Activated T-cell treated with anti-CD3 and anti-CD28 coated beads, Interleukin-2, amount 50 U/mL, for 48 hours (primary cell): ENCODE data around the gene TBC1D22A.
A peak's percentile ranks its signal among the peaks of the same experiment; 100 is the strongest.

Source experiments
- DNase-seq, 2 experiments: peaks; one replicate each; pipeline ENCODE4 v3.0.0-alpha.2; 2020

Gene TBC1D22A

DNA sequence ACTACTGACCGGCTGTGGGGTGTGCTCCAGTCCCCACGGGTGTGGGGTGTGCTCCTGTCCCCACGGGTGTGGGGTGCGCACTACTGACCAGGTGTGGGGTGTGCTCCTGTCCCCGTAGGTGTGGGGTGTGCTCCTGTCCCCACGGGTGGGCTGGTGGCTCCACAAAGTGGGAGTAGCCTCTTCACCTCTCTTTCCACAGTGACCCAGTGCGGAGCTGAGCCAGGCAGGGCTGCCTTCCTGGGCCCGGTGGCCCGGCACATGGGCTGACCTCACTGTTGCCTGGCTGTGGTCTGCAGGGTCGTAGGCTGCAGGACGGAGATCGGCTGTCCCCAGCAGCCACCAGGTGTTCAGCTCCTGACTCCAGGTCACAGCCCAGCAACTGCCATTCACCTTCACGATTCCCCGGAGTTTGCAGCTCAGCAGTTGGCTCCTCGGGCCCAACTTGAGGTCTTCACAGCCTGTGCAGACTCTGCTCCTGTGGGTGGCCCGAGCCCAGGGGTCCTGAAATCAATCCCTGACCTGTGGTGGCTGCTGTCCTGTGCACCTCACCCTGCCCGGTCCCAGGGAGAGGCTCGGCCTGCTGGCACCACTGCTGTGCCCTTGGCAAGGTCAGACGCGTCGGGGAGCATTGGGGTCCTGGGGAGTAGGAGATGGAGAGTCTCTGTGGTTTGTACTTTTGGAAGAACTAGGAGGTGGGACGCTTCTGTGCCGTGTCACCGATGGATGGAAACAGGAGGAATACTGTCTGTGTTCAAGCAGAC is 414.3 kb downstream of the TBC1D22A start:
- DNase-seq: no peak

DNA sequence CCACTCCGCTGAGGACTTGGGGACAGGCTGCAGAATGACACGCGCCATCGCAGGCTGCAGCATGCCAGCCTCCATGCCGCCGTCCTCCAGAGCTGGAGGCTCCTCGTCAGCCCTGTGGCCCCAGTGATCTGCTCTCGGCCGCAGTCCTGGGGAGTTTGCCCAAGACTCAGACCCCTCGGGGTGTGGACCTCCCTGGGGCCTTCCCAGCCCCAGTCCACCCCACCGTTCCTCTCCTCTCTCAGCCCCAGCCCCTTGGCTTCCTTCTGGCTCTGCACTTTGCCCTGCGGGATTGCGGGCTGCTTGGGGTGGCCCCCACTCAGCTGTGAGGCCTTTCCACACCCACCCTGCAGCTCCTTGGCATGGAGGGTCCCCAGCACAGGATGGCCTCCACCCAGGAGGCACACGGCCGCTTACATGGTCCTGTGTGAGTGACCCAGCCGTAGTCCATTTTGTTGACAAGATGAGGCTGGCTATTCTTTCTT is 414.9 kb downstream of the TBC1D22A start:
- DNase-seq: no peak

DNA sequence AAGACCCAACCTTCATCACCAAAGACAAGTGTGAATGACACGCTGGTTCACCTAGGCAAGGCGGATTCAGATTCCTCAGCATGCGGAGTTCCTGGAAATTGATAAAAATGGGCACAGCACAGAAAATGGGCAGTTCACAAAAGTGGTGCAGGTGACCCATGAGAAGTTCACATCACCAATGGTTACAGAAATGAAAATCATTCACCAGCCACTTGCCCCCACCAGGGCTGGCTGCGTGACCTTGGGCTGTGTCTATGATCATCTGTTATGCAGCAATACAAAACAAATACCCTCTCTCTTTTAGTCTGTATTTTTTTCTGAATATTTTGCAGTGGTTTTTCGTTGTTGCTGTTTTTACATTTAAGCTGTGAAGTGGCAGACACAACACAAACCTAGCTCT is 415.9 kb downstream of the TBC1D22A start:
- DNase-seq: no peak

DNA sequence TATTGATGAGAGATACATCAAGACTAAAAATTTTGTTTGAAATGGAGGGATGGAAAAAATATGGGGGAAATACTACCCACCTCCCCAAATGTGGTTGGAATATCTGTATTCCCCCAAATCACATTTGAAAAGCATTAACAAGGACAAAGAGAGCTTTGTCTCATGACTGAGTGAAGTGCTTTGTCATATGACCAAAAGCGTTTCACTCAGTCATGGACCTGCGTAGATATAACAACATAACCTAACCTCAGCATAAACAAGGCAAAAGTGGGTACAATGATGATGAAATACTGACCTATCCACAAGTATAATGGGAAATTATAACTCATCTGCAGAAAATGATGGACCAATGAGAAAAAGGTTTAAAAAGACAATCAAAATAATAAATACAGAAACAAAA is 418.3 kb downstream of the TBC1D22A start:
- DNase-seq: no peak

DNA sequence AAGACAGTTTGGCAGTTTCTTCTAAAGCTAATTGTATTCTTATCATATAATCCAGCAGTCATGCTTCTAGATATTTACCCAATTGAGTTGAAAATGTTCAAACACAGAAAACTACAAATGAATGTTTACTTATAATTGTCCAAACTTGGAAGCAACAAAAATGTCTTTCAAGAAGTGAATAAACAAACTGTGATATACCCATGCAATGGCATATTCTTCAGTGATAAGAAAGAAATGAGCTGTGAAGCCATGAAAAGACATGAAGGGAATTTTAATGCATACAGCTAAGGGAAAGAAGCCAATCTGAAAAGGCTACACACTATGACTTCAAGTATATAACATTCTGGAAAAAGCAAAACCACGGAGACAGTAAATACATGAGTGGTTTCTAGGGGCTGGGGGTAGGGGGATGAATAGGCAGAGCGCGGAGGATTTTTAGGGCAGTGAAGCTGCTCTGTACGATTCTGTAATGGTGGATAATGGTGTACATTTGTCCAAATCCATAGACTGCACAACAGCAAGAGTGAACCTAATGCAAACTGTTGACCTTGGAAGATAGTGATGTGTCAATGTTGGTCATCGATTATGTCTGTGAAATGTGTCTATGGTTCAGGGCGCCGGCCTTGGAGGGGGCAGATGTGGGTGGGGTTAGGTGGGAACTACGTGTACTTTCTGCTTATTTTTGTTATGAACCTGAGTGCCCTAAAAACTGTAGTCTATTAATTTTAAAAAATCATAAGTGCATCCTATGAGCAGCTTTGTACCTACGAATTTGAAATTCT is 424.9 kb downstream of the TBC1D22A start:
- no peak for DNase-seq

DNA sequence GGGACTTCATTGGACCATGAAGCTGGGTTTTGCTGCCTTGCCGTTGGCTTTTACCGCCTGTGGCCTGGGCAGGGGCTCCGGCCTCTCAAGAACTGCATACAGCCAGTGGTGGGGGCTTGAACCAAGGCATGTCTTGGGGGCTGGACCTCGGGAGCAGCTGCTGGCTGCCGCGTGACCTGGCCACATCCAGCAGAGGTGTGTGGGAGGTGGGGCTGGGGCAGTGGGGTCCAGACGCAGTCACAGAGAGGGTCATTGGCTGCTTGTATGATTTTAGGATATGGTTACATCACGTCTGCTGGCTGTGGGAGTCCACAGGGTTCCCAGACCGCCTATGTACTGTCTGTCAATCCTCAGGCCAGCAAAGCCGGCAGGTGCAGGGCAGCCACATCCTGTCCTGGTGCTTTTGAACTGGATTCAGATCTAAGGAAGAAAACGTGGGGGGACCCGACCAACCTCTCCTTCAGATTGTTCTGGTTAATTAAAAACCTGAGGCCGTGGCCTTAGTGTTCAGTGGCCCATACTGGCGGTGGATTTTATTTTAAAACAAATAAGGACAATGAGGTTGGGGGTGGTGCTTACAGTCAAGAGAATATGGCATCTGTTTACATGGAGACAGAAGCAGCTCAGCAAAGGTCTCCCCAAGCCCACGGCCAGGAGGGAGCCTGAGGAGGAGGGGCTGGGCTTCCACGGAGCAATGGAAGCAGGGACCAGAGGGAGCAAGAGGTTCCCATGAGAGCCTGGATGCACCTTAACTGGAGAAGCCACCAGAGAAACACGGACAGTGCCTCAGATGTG is 426.0 kb downstream of the TBC1D22A start:
- DNase-seq: no peak

DNA sequence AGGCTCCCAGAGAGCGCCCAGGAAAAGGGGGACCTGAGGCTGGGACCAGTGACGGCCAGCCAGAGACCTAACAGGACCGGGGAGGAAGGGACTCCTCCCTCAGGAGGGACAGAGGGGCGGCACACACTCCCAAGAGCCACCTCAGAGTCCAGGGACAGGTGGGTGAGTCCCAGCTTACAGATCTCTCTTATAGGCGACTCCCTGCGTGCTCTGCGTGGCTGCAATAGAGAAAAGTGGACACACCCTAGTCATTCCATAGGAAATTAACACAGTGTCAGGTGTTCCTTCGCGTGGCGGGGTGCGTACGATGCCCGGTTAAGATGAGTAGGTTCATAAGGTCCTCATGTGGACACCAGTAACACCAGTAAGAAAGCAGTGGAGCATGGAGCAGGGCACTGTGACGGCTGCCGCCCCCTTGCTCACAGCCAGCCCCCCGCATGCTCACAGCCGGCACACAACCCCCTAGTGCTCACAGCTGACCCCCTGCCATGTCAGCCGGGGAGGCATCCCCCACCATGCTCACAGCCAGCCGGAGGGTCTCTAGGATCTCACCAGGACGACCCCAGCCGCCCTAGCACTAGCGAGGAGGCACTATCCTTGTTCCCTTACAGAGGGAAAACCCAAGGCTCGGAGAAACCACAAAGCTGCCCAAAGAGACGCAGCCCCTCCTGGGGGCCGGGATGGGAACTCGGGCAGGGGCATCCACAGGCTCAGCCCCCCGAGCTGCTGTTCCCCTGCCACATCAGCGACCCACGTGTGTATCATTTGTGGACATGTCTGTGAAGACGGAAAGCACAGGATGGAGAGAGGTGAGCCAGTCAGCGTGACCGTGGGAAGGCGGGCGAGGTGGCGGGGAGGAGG is 426.8 kb downstream of the TBC1D22A start:
- DNase-seq: no peak

DNA sequence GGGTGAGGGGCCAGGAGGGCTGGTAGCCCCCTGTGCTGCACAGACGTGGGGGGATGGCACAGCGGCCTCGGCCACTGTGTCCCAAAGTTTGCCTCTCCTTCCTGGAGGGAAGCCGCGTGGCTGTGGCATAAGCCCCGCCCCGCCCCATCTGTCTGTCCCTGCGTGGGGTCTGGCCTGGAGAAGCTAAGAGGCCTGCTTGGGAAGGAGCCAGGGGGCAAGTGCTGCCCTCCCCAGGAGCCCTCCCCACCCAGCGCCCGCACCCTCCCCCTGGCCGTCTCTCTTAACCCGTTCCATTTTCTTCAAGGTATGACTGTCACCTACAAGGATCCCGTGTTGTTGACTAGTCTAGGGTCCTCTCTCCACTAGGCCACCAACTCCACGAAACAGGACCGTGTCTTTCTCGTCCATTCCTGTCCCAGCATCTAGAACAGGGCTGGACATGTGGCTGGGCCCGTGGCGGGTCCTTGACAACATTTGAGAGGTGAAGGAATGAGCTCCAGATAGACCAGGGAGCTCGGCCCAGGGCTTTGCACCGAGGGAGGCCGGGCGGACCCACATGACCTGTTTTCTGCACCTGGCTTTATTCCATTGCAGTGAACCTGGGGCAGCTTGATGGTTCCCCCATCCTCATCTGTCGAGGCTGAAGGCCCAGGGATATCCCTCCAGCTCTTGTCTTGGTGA is 428.0 kb downstream of the TBC1D22A start:
- no peak for DNase-seq

DNA sequence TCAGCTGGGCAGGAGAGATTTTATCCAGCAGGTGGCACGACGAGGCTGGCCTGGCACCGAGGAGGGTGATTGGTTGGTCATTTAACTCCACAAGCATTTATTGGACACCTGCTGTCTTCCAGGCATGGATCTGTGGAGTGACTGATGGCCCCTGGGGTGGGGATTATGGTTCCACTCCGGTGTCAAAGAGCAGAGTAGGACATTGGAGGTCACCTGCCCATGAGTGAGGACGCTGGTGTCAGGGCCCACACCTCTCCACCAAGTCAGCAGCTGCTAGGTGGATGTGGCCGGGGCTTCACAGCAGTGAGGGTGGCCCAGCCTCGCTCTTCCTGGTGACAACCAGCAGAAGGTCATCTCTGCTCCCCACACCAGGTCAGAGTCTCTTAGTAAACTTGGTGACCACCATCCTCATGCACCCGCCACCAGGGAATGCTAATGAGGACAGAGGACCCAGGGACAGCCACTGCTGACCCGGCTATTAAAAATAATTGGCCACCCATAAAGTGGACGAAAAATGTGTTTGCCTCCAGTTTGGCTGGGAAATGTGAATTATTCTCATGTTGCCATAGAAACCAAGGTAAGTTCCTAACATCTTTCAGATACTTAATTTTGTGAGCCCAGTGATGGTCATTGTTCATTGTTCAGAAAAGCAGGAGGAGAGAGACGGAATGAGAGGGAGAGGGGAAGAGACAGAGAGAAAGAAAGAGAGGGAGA is 428.7 kb downstream of the TBC1D22A start:
- no peak for DNase-seq

DNA sequence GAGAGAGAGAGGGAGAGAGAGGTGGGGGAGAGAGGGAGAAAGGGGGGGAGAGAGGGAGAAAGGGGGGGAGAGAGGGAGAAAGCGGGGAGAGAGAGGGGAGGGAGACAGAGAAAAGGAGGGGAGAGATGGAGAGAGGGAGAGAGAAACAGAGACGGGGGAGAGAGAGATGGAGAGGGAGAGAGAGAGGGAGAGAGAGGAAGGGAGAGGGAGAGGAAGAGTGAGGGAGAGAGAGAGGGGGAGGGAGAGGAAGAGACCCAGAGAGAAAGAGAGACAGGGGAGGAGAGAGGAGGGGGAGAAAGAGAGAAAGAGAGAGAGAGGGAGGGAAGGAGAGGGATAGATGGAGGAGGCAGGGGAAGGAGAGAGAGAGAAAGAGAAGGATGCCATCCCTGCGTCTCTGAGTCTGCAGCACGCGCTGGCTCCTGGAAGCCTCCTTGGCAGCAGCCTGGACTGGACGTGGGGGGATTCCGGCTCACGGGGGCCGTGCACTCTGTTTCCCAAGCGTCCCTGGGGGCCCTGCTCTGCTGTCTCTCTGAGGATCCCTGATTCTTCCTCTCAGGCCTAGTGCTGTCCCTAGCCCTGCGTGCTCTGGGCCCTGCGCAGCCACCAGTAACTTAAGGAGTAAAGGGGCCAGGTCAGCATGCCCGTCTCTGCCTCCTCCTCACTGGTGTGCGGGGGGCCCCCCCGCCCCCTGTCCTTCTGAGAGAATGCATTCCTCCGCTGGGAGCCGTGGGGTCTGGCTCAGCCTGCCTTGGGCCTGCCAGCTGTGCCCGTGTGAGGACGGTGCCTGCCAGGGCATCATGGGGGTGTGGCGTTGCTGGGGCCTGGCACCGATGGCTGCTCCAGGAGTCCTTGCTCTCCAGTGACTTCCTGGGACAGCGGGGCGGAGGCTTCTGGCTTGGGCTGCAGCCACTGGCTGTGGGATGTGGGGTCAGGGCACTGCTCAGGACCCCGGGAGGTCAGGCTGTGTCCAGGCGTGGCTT is 429.5 kb downstream of the TBC1D22A start:
- no peak for DNase-seq

DNA sequence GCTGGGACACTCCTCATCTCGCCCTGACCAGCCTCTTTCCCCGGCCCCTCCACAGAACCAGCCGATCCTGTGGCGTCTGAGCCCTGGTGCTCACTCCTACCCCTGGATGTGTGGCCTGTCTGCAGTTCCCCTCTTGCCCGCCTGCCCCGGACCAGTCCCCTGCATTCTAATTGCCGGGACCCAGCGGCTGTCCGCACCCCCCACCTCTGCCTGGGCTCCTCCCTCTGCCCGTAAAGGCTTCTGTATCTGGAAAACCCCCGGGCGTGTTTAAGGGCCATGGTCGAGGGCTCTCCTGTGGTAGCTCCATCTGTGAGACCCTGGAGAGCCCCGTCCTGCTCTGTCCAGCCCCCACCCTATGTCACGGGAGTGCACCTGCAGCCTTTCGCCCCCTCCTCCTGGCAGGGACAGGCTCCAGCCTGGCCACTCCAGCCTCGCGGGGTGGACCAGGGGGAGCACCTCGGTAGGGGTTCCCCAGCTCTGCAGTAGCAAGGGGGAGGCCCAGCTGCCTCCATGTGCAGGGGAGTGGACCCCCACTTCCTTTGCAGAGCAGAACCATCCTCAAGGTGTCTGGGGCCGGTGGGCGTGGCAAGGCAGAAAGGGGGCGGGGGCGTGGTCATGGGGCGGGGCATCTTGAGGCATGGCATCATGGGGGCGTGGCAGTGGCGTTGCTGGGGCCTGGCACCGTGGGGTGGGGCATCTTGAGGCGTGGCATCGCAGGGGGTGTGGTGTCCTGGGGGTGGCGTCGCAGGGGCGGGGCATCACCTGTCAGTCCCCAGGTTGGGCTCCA is 430.4 kb downstream of the TBC1D22A start:
- peak; percentile 29 to 38 for DNase-seq

DNA sequence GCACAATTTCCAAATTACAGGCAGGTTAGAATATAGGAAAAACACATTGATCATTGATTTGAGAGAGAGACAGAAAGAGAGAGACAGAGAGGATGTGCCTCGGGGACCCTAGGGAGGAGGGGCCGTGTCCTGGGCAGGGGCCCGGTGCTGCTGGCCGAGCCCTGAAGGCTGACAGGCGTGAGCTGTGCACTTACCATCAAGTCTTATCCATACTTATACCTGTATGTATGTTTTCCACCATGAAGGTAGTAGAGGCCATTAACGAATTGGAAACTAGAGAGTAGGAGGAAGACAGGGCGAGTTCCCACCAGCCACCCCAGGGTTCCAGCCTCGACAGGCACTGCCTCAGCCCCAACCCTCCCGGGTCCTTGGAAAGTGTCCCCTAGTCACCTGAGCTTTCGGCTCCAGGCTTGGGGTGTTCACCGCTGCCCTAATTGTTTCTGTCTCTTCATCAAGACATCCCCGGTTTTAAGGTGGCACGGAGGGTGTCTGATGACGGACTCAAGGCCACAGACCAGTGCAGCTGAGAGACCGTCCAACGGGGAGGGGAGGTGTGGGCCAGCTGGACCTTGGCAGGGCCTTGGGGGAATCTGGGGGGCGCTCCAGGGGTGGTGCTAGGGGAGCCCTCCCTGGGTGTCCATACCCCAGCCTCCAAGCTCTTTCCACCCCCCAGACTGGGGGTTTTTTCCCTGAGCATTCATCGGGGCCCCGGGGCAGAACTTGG is 431.3 kb downstream of the TBC1D22A start:
- DNase-seq: no peak

DNA sequence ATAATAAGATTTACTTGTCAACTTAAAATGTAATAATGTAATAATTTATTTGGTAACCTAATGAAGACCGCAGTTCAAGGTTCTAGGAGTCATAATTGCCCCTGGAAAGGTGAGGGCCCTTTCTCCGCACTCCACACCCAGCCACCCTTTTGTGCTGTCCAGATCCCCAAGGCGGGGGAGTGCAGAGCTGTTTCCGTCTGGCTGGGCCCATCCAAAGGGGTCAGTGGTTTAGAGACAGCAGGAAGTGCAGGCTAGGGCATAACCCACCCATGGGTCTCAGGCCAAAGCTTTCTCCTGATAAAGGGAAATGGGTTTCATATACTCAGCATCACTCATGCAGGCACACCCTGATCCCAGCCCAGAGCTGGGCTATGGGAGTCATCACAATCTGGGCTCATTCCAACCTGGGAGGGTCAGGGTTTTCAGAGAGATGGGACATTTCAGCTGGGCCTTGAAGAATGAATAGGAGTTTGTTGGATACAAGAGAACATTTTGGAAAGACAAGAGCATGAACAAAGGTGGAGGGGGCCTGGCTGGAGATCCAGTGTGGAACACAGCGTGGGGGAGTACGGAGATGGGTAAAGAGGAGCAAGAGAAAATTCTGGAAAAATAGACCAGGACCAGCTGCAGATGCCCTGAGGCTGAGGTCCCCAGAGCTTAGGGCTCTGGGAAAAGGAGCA is 432.2 kb downstream of the TBC1D22A start:
- DNase-seq: no peak

DNA sequence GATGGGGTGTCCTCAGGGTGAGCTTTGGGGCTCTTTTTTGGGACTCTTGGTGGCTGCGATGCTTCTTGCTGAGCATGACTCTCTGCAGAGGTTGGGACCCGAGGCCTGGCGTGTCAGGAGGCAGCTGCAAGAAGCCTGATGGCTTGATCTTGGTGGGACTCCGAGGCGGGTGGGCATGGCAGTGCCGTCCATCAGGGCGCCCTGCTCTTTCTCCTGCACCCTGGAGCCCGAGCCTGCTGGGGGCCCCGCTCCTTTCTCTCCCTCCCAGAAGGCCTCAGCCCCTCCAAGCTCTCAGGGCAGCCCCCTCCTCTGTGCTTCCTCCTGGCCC is 432.7 kb downstream of the TBC1D22A start:
- DNase-seq: no peak

DNA sequence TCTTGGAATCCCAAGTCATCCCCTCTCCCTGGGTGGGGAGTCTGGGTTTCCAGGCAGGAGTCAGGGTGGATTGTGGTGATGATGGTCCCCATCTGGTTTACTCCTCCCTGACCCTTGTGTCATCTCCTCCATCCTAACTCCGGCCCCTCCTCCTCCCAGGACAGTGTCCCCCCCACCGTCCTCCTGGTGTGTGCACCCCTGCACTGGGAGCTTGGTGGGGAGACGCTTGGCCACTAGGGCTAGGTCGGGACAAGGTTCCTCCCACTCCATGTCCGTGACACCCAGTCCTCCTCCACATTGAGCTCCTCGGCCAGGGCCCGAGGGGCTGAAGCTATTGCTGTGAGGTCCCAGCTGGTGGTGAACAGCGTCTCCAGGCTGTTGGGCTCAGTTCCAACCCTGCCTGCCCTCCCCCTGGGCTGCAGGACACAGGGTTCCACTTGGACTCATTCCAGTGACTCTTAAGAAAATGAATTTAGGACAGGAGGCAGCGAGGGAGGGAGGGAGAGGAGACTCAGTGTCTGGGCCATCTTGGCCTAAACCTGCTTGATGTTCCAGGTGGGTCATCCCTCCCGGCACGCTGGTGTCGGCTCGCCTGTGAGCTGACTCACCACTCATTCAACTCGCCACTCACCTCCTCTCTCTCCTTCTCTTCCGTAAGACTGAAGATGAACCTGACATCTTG is 433.2 kb downstream of the TBC1D22A start:
- peak in 1 of 2 experiments; percentile 10 for DNase-seq

DNA sequence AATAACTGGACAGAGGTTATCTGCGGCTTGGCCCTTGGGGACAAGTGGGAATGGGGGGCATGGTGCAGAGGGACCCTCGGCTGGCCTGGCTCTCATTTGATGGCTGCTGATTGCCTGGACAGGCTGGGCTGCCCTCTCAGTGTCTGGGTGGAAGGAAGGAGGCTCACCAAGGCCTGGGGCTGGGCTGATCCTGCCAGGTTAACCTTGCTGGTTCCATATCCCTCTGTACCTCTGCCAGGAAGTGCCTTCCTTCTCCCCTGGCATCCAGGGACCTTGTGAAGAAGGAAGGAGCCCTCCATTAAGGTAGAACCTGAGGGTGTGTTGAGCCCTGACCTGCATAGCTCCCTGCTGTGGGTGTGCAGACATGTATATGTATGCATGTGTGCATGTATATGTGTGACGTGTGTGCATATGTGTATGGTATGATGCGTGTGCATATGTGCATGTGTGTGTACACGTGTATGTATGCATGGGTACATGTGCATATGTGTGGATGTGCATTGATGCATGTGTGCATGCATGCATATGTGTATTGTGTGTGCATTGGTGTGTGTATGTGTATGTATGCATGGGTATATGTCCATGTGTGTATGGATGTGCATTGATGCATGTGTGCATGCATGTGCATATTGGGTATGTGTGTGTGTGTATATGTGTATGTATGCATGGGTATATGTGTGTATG is 433.9 kb downstream of the TBC1D22A start:
- peak; percentile 4 to 8 for DNase-seq
